Measurements from ENCODE around the gene INO80. TPM values are rescaled to one million over a fixed set of nuclear protein-coding genes. Genes with fewer than 3 reads are reported as not detected.

Gene INO80
- total RNA-seq, 1 donor from 2014 or later: 20.4 TPM

DNA sequence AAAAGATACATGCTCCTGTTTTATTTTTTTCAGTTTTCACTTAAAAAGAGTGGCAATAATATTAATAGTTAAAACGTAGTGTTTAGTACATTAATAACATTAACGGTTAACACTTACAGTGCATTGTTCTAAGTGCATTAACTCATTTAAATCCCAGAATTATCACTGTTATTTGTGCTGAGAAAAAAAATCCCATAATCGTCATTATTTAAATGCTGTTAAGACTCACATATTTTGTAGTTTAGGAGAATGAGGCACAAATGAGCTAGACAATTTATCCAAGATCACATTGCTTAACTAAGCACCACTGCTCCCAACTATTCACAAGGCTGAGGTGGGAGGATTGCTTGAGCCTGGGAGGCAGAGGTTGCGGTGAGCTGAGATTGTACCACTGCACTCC is 127.9 kb downstream of the INO80 start:
- TF ChIP-seq, protein P1, sequence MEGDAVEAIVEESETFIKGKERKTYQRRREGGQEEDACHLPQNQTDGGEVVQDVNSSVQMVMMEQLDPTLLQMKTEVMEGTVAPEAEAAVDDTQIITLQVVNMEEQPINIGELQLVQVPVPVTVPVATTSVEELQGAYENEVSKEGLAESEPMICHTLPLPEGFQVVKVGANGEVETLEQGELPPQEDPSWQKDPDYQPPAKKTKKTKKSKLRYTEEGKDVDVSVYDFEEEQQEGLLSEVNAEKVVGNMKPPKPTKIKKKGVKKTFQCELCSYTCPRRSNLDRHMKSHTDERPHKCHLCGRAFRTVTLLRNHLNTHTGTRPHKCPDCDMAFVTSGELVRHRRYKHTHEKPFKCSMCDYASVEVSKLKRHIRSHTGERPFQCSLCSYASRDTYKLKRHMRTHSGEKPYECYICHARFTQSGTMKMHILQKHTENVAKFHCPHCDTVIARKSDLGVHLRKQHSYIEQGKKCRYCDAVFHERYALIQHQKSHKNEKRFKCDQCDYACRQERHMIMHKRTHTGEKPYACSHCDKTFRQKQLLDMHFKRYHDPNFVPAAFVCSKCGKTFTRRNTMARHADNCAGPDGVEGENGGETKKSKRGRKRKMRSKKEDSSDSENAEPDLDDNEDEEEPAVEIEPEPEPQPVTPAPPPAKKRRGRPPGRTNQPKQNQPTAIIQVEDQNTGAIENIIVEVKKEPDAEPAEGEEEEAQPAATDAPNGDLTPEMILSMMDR (IDR thresholded peaks at IDR 0.05; ENCODE audit: partially characterized antibody, unreplicated experiment): no peak
- Mint-ChIP-seq H3K4me1 (ENCODE audit: low read depth, unreplicated experiment) (no peaks in the 10 kb centered on the region), H3K9me3 (ENCODE audit: unreplicated experiment) (no peaks in the 10 kb centered on the region), H3K4me3 (ENCODE audit: unreplicated experiment) (no peak overlapping the region), H3K36me3 (ENCODE audit: unreplicated experiment) (peaks cover 6% of the 10 kb centered on the region), H3K27me3 (ENCODE audit: unreplicated experiment) (no peaks in the 10 kb centered on the region), H3K27ac (ENCODE audit: unreplicated experiment) (no peak overlapping the region)
- DNase-seq: no peak

DNA sequence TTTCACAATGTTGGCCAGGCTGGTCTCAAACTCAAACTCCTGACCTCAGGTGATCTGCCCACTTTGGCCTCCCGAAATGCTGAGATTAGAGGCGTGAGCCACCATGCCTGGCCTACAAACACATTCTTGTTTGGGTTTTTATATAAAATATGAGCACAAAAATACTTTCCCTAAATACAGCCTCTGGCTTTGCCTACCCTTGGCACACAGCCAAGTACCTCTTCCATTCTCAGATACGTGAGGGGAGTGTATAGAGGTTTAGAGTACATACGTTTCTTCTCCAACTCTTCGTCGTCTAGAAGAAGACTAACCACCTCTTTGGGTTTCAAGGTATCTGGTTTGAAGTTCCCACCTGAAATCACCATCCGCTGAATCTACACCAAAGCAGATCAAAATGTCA is 129.3 kb downstream of the INO80 start:
- peaks cover 6% of the 10 kb centered on the region for H3K36me3 Mint-ChIP-seq (ENCODE audit: unreplicated experiment)
- no peak for DNase-seq
- H3K27me3 Mint-ChIP-seq (ENCODE audit: unreplicated experiment): no peaks in the 10 kb centered on the region
- no peak overlapping the region for H3K27ac Mint-ChIP-seq (ENCODE audit: unreplicated experiment)
- H3K4me1 Mint-ChIP-seq (ENCODE audit: low read depth, unreplicated experiment): no peaks in the 10 kb centered on the region
- no peaks in the 10 kb centered on the region for H3K9me3 Mint-ChIP-seq (ENCODE audit: unreplicated experiment)
- H3K4me3 Mint-ChIP-seq (ENCODE audit: unreplicated experiment): no peak overlapping the region
- TF ChIP-seq, protein P1 (IDR thresholded peaks at IDR 0.05; ENCODE audit: partially characterized antibody, unreplicated experiment): no peak

DNA sequence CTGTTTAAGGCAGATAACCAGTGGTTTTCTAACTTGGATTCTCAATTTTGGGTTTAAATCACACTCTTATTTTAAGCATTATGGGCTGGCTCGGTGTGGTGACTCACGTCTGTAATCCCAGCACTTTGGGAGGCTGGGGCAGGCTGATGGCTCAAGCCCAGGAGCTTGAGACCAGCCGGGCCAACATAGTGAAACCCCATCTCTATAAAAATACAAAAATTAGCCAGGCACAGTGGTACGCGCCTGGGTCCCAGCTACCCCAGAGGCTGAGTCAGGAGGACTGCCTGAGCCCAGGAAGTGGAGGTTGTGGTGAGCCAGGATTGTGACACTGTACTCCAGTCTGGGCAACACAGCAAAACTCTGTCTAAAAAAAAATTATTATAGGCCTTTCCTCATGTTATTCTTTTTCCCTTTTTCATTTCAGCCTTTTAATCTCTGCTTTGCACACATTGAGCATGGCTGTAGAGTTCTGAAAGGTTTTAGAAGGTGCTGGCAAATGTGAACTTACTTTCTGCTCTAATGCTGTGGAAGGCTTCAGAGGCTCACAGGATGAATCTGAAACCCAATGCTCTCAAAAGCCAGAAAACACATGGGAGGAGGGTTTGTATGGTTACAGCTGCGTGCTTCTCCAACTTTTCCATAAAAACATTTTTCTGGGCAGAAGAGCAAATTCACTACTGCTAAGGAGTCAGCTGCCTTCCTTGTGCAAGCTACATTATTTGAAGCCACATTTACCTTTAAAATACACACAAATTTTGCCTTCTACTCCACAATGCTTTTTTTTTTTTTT is 130.3 kb downstream of the INO80 start:
- Mint-ChIP-seq H3K4me1 (ENCODE audit: low read depth, unreplicated experiment) (no peaks in the 10 kb centered on the region), H3K36me3 (ENCODE audit: unreplicated experiment) (no peaks in the 10 kb centered on the region), H3K27me3 (ENCODE audit: unreplicated experiment) (no peaks in the 10 kb centered on the region), H3K27ac (ENCODE audit: unreplicated experiment) (no peak overlapping the region), H3K4me3 (ENCODE audit: unreplicated experiment) (no peak overlapping the region), H3K9me3 (ENCODE audit: unreplicated experiment) (no peaks in the 10 kb centered on the region)
- no peak for DNase-seq
- TF ChIP-seq, protein P1 (IDR thresholded peaks at IDR 0.05; ENCODE audit: partially characterized antibody, unreplicated experiment): no peak

DNA sequence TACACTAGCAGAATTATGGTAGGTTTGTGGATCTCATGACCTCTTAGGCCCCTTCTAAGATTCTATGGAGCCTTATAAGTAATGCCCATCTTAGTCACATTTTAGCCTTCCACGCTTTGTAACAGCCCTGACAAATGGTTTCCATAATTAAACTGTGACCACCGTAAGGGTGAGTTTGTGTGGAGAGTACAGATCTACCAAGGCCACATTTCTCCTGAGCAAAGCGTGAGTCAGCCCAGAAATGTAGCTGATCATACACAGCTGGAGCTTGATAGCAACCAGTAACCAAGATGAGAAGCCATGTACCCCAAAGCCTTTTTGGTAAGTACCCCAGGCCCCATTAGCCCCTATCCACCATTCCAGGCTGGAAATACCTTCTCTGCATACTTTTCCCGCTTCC is 131.1 kb downstream of the INO80 start:
- Mint-ChIP-seq H3K9me3 (ENCODE audit: unreplicated experiment) (no peaks in the 10 kb centered on the region), H3K4me3 (ENCODE audit: unreplicated experiment) (no peak overlapping the region), H3K27ac (ENCODE audit: unreplicated experiment) (no peak overlapping the region), H3K27me3 (ENCODE audit: unreplicated experiment) (no peaks in the 10 kb centered on the region), H3K36me3 (ENCODE audit: unreplicated experiment) (no peaks in the 10 kb centered on the region), H3K4me1 (ENCODE audit: low read depth, unreplicated experiment) (no peaks in the 10 kb centered on the region)
- DNase-seq: no peak
- TF ChIP-seq, protein P1 (IDR thresholded peaks at IDR 0.05; ENCODE audit: partially characterized antibody, unreplicated experiment): no peak

DNA sequence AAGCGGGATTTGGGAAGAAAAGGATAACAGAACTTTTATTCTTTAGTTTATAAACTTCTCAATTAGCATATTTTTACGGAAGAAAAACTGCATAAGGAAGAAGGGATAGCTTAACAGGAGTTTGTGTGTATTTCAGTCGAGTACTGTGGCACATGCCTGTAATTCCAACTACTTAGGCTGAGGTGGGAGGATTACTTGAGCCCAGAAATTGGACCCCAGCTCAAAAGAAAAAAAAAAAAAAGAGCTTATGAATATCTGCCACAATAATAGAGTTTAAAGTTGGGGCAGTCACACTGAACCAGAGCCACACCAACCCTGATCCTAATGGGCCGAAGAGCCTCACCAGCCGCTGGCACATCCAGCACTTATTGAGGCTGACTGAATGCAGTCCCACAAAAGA is 131.7 kb downstream of the INO80 start:
- H3K36me3 Mint-ChIP-seq (ENCODE audit: unreplicated experiment): no peaks in the 10 kb centered on the region
- no peak for DNase-seq
- H3K9me3 Mint-ChIP-seq (ENCODE audit: unreplicated experiment): no peaks in the 10 kb centered on the region
- no peak overlapping the region for H3K4me3 Mint-ChIP-seq (ENCODE audit: unreplicated experiment)
- TF ChIP-seq, protein P1 (IDR thresholded peaks at IDR 0.05; ENCODE audit: partially characterized antibody, unreplicated experiment): no peak
- H3K4me1 Mint-ChIP-seq (ENCODE audit: low read depth, unreplicated experiment): no peaks in the 10 kb centered on the region
- H3K27ac Mint-ChIP-seq (ENCODE audit: unreplicated experiment): no peak overlapping the region
- peaks cover 1% of the 10 kb centered on the region for H3K27me3 Mint-ChIP-seq (ENCODE audit: unreplicated experiment)
